Activated T-helper 2 cell treated with anti-CD3 and anti-CD28 coated beads, Interferon-gamma antibody, Interleukin-2, Interleukin-4, amounts not matched to agents 10 μg/mL and 5 μg/mL and 100 μg/mL, durations not matched to agents 14 hours and 24 hours and 36 hours (primary cell): Measurements from ENCODE around the gene INPP5A. TPM values are rescaled to one million over a fixed set of nuclear protein-coding genes. Genes with fewer than 3 reads are reported as not detected.
"Not testable (repeated sequence)": the region's sequence is repeated elsewhere in the genome, so short reads cannot be mapped to it uniquely, and the experiment has no call there.

Experiments
- DNase-seq: peaks from one replicate; pipeline ENCODE4 v3.0.0; 2021; ENCODE audit warnings: low spot score
- H3K27ac Mint-ChIP-seq: one replicate; pipeline ENCODE4 v1.8.0; 2021; ENCODE audit warnings: mixed read lengths
- H3K27me3 Mint-ChIP-seq: one replicate; pipeline ENCODE4 v1.8.0; 2021; ENCODE audit warnings: low read depth, mixed read lengths
- H3K36me3 Mint-ChIP-seq: one replicate; pipeline ENCODE4 v1.8.0; 2021; ENCODE audit warnings: low read depth, mixed read lengths
- H3K4me1 Mint-ChIP-seq: one replicate; pipeline ENCODE4 v1.8.0; 2021; ENCODE audit warnings: low read depth, mixed read lengths
- H3K4me3 Mint-ChIP-seq: one replicate; pipeline ENCODE4 v1.8.0; 2021; ENCODE audit warnings: low read depth, mild to moderate bottlenecking, moderate library complexity, mixed read lengths
- H3K9me3 Mint-ChIP-seq: one replicate; pipeline ENCODE4 v1.8.0; 2021; ENCODE audit warnings: mixed read lengths
- intact Hi-C: fragments of 100-400 bp; cut with micrococcal nuclease; formaldehyde crosslinking; loops from one replicate; pipeline ENCODE4 v1.15.1; 2023
- total RNA-seq: library from RNA; stranded (reverse); gene quantifications from 2 replicates; pipeline ENCODE4 v1.2.3, GENCODE V29; 2022

The INPP5A gene
- total RNA-seq, 1 donor from 2014 or later, result 13.0 TPM

DNA sequence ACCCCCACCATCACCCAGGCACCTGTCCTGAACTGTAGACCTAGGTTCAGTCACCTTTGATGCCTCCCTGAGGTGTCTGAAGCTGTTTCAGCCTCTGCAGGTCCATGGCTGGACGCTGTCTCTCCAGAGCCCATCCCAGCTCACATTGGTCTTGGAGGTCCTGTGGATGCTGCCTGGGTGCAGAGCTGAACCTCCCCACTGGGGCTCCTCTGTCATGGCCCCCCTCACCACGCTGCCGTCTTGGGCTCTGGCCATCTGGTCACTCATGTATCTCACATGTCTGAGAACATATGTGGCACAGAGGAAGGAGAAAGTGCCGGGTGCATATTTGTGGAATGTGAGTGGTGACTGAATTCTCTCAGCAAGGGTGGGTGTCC is 139.5 kb downstream of the INPP5A start:
- no peaks in the 10 kb centered on the region for H3K36me3 Mint-ChIP-seq
- DNase-seq, result no peak
- no peaks in the 10 kb centered on the region for H3K4me1 Mint-ChIP-seq
- no peaks in the 10 kb centered on the region for H3K9me3 Mint-ChIP-seq
- no peak overlapping the region for H3K27ac Mint-ChIP-seq
- H3K4me3 Mint-ChIP-seq, result no peak overlapping the region
- intact Hi-C loops, result no loop called here
- no peaks in the 10 kb centered on the region for H3K27me3 Mint-ChIP-seq

DNA sequence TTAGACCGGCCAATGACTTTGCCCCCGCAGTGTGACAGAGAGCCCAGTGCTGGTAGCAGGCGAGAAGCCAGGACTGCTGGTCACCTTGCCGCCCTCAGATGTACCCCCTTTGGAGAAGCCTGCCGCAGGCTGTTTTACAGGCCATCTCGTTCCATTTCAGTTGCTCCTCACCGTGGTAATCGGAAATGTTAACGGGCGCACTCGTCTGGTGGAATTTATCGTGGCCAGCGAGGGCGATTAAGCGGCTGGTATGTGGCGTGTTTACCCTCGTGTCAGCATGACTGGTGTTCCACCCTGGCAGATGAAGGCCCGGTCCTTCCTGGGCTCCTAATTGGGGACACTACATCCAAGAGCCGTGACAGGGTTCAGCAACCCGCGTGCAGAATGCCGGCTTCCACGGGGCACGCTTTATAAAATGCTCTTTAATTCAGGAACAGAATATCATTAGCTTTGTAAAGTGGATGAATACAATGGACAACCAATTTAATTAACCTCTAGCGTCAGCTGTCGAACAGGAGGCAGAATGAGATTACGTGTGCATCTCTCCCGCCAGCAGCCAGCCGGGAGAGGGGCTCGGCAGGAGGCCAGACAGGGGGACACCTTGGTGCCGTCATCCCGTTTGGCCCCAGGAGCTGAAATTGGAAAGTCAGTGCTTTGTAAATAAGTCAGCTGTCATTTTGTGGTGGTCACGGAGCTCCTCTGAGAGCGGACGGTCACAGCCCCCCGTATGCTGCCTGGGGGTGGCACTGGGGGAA is 140.1 kb downstream of the INPP5A start:
- H3K4me1 Mint-ChIP-seq, result no peaks in the 10 kb centered on the region
- no peak overlapping the region for H3K4me3 Mint-ChIP-seq
- intact Hi-C loops, result no loop called here
- H3K27ac Mint-ChIP-seq, result no peak overlapping the region
- no peaks in the 10 kb centered on the region for H3K9me3 Mint-ChIP-seq
- no peaks in the 10 kb centered on the region for H3K36me3 Mint-ChIP-seq
- no peak for DNase-seq
- no peaks in the 10 kb centered on the region for H3K27me3 Mint-ChIP-seq

DNA sequence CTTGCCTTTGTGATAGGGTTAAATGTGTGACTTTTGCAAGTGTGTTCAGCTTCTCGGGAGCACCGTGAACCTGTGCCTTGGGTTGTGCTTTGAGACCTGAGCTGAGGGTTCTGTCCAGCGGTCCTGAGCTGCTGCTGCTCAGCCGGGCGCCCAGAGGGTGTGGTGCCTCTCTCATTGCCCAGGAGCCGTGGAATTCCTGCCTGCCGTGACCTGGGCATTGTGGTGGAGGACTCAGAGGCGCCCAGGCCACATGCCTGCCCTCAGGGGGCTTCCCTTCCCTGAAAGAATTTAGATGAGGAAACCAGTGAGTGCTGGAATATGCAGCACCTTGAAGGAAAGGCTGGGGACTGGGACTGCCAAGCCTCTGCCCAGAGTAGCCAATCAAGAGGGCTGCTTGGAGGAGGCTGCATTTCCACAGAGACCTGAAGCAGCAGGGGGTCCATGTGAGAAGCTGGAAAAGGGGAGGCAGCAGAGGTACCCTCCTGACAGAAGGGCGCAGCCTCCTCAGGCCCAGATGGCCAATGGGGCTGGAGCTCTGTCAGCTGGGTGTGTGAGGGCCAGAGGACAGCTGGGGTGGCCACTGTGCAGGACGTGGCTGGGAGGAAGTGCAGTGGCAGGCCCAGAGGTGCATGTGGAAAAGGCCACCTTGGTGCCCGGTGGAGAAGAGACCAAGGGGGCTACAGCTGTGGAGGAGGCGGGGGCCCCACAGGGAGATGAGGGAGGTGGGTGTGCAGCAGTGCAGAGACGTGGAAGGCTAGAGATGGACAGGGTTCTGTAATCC is 141.0 kb downstream of the INPP5A start:
- Mint-ChIP-seq H3K27me3 (no peaks in the 10 kb centered on the region), H3K4me1 (no peaks in the 10 kb centered on the region), H3K27ac (no peak overlapping the region), H3K36me3 (no peaks in the 10 kb centered on the region), H3K4me3 (no peak overlapping the region), H3K9me3 (no peaks in the 10 kb centered on the region)
- intact Hi-C loops, result no loop called here
- DNase-seq, result no peak

DNA sequence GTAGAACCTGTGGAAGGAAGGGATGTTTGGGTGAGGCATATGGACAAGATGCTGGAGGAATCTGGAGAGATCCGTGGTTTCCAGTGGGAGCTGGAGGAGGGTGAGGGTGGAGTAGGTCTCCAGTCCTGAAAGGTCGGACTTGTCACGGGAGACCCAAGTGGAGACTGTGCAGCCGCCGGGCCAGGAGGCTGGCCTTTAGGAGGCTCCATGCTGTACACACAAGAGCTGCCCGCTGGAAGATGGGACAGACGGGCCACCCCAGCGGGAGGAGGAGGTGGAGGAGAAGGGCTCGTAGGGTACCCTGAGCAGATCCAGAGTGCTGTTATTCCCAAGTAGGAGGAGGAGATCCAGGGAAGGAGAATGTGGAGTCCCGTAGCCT is 141.6 kb downstream of the INPP5A start:
- no peak overlapping the region for H3K27ac Mint-ChIP-seq

DNA sequence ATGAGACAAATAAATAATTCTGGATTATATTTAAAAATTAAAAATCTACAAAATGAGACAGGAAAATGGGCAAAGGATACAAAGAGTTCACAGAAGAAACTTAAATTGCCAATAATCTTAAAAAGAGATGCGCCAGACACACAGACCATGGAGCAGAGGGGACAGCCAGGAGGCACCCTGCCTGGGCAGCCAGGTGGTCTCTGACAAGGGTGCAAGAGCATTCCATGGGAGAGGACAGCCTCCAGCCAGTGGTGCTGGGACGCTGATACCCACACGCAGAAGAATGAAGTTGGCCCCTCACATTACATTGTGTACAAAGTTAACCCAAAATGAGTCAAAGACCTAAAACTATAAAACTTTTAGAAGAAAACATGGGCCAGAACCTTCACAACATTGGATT is 142.1 kb downstream of the INPP5A start:
- no peak for DNase-seq
- H3K9me3 Mint-ChIP-seq, result no peaks in the 10 kb centered on the region
- peaks cover 7% of the 10 kb centered on the region for H3K4me1 Mint-ChIP-seq
- H3K27ac Mint-ChIP-seq, result no peak overlapping the region
- no peak overlapping the region for H3K4me3 Mint-ChIP-seq
- intact Hi-C loops, result no loop called here
- no peaks in the 10 kb centered on the region for H3K36me3 Mint-ChIP-seq
- no peaks in the 10 kb centered on the region for H3K27me3 Mint-ChIP-seq

More for the DNA sequence above, 141.6 kb downstream of the INPP5A start:
- H3K27me3 Mint-ChIP-seq, result no peaks in the 10 kb centered on the region
- H3K4me1 Mint-ChIP-seq, result peaks cover 3% of the 10 kb centered on the region
- intact Hi-C loops, result no loop called here
- DNase-seq, result no peak
- H3K36me3 Mint-ChIP-seq, result no peaks in the 10 kb centered on the region
- no peaks in the 10 kb centered on the region for H3K9me3 Mint-ChIP-seq
- no peak overlapping the region for H3K4me3 Mint-ChIP-seq

DNA sequence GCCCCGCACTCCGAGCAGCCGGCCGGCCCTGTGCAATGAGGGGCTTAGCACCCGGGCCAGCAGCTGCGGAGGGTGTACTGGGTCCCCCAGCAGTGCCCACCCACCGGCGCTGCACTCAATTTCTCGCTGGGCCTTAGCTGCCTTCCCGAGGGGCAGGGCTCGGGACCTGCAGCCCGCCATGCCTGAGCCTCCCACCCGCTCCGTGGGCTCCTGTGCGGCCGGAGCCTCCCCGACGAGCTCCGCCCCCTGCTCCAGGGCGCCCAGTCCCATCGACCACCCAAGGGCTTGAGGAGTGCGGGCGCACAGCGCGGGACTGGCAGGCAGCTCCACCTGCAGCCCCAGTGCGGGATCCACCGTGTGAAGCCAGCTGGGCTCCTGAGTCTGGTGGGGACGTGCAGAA is 143.2 kb downstream of the INPP5A start:
- intact Hi-C loops, H3K9me3 Mint-ChIP-seq, H3K36me3 Mint-ChIP-seq, DNase-seq, H3K4me3 Mint-ChIP-seq, H3K27me3 Mint-ChIP-seq, H3K27ac Mint-ChIP-seq: not testable (repeated sequence)
- peaks cover 12% of the 10 kb centered on the region for H3K4me1 Mint-ChIP-seq

DNA sequence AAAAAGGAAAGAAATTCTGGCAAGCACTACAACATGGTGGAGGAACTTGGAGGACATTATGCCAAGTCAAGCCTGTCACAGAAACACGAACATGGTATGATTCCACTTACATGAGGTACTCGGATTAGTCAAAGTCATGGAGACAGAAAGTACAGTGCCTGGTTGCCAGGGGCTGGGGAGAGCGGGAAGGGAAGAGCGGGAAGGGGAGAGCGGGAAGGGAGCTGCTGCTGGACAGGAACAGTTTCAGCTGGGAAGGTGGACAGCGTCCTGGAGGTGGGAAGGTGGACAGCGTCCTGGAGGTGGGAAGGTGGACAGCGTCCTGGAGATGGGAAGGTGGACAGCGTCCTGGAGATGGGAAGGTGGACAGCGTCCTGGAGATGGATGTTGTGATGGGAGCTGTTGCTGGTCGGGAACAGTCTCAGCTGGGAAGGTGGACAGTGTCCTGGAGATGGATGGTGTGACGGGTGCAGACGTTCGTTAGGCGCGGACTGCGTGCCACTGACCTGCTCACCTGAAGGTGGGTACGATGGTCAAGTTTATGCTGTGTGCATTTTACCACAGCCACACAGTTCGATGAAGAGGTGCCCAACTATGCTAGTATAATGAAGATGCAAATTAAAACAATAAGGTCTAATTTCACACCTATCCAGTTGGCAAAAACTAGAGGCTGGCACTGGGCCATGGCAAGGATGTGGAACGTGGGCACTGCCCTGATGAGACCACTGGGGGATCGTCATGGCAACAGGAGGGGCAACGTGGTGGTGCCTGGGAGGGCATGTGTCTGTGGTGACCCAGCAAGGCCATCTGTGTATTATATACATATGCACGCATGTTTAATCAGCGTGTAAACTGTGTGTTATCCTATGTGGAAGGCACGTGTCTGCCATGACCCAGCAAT is 144.5 kb downstream of the INPP5A start:
- H3K4me1 Mint-ChIP-seq, result peaks cover 12% of the 10 kb centered on the region
- no peak overlapping the region for H3K27ac Mint-ChIP-seq
- no peaks in the 10 kb centered on the region for H3K27me3 Mint-ChIP-seq
- no peak for DNase-seq
- no peaks in the 10 kb centered on the region for H3K36me3 Mint-ChIP-seq
- H3K9me3 Mint-ChIP-seq, result no peaks in the 10 kb centered on the region
- intact Hi-C loops, result no loop called here
- H3K4me3 Mint-ChIP-seq, result no peak overlapping the region

DNA sequence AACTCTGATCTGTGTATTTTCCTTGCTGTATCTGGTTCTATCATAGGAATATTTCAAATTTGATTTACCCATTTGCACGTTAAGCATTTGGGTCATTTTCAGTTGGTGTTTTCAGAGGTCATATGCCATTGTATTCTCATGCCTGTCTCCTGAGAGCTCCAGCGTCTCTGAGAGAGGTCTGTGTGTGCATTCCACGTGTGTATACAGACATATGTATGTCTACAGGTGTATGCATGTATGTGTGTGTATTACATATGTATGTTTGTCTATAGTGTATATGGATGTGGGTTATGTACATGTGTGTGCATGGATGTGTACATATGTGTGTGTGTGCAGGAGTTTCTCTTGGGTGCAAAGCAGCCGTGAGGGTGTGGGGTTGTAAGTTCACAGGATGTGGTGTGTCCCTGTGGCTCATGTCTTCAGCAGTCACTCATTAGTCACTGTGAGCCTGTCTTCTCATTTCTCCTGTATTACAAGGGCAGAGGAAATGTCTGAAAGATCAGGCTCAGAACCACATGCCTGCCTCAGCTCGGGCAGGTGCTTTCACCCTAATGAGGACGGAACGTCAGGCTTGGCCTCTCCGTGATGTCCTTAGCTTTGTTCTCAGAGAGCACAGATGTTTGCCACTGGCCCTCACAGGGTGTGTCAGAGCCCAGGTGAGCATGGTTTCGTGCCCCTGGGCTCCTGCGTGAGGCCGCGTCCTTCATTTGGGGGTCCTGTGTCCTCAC is 146.7 kb downstream of the INPP5A start:
- H3K4me1 Mint-ChIP-seq, result peaks cover 12% of the 10 kb centered on the region
- peak; percentile 42 for DNase-seq
- no peaks in the 10 kb centered on the region for H3K9me3 Mint-ChIP-seq
- H3K27ac Mint-ChIP-seq, result no peak overlapping the region
- no peaks in the 10 kb centered on the region for H3K36me3 Mint-ChIP-seq
- H3K4me3 Mint-ChIP-seq, result no peak overlapping the region
- H3K27me3 Mint-ChIP-seq, result no peaks in the 10 kb centered on the region
- intact Hi-C loops, result no loop called here

DNA sequence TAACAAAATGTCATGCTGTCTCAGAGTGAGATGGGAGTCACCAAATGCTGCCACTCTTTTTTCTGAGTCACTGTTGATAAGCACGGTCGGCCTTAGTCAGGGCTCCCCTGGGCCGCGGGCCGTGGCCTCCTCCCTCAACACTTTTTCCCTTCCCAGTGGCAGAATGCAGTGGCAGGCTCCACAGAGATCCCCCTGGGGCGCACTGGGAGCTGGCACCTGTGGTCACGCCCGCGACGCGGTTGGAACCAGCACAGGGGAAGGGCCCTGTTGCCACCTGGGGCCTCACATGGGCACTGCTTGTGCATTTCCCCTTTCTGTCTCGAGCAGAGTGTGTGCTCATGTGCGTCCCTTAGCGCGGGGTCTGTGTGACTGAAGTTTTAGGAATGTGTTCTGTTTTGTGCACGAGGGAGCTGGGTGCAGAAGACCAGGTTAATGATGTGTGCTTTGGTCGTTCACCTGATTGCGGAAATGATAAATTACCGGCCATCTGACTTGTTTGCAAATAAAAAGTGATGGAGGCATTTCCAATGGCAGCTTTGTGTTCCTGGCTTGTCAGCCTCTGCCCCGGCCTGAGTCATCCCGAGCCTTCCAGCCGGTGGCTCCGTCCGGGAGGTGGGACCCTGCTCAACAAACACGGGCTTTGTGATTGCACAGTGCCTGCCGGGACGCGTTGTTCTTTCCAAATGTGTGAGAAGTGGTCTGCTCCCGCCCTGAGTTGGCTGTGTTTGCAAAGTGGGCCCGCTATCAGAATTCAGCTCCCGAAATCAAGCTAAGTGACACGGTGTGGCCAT is 147.7 kb downstream of the INPP5A start:
- Mint-ChIP-seq H3K36me3 (peaks cover under 1% of the 10 kb centered on the region), H3K27ac (no peak overlapping the region), H3K4me3 (no peak overlapping the region), H3K27me3 (no peaks in the 10 kb centered on the region), H3K9me3 (no peaks in the 10 kb centered on the region), H3K4me1 (peaks cover 12% of the 10 kb centered on the region)
- intact Hi-C loops, result no loop called here
- DNase-seq, result no peak

DNA sequence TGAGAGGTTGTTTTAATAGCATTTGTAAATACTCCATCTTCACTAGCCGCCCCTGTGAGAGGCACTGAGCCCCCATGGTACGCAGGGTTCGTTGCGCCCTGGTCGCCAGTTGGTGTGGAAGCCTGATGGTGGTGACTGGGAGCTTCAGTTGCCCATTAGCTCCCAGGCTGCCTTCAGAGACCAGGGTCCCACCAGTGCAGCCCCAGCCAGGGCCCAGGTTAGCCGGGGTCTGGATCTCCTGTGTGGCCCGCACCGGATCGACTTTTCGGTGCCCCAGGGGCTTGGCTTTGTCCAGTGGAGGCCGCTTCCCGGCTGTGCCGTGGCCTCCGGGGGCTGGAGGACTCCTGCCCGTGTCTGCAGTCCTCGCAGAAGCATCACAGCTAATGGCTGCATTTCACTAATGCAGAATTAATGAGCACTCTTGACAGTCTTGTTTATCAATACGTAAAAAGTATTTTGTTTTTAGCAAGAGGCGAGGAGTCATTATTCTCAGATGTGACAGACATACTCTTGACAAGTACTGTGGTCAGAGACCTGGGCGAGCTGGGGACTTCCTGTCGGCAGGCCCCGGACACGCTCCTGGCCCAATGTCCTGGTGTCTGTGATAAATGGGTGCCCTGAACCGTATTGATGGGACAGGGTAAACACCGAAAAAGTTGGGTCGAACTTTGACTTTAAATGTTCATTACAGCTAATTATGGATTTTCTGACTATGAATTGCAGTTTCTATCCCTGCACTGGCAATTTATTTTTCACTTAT is 148.5 kb downstream of the INPP5A start:
- Mint-ChIP-seq H3K27me3 (no peaks in the 10 kb centered on the region), H3K9me3 (no peaks in the 10 kb centered on the region), H3K4me1 (peaks cover 12% of the 10 kb centered on the region), H3K4me3 (no peak overlapping the region), H3K36me3 (peaks cover 8% of the 10 kb centered on the region), H3K27ac (no peak overlapping the region)
- intact Hi-C loops, result no loop called here
- DNase-seq, result no peak

DNA sequence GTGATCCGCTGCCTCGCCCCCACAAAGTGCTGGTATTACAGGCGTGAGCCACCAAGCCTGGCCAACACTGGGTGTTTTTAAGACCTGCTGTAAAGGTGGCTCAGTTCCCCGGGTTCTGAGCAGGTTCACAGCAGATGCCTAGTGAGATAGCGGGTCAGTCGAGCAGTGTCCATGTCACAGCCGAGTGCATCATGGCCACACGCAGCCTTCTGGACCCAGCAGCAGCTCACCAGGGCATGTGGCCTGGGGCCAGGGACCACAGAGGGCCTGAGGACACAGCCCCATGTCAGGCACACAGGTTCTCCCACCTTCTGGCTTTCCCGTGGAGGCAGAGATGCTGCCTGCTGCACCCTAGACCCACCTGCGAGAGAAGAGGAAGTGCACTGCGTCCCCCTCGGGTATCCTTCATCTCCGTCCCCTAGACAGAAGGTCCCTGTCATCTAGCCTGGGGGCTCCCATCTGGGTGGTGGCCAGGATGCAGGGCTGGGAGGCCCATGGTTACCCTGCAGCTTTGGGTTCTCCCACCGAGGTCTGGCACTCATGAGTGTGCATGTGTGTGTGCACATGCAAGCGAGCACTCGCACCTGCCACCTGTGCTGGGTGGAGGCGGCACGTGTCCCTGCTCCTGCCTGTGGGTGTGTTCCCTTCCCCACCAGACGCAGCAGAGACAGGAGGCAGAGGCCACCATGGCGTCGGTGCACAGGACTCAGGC is 149.8 kb downstream of the INPP5A start:
- intact Hi-C loops, result no loop called here
- peaks cover 12% of the 10 kb centered on the region for H3K4me1 Mint-ChIP-seq
- no peak overlapping the region for H3K4me3 Mint-ChIP-seq
- H3K36me3 Mint-ChIP-seq, result peaks cover 14% of the 10 kb centered on the region
- H3K9me3 Mint-ChIP-seq, result no peaks in the 10 kb centered on the region
- DNase-seq, result no peak
- no peaks in the 10 kb centered on the region for H3K27me3 Mint-ChIP-seq
- no peak overlapping the region for H3K27ac Mint-ChIP-seq
